ENCODE results near the gene GNB1L. TPM values are rescaled to one million over a fixed set of nuclear protein-coding genes. Genes with fewer than 3 reads are reported as not detected.
"Not testable (repeated sequence)": the region's sequence is repeated elsewhere in the genome, so short reads cannot be mapped to it uniquely, and the experiment has no call there.

GNB1L gene
- total RNA-seq, 1 donor: 5.2 TPM

DNA sequence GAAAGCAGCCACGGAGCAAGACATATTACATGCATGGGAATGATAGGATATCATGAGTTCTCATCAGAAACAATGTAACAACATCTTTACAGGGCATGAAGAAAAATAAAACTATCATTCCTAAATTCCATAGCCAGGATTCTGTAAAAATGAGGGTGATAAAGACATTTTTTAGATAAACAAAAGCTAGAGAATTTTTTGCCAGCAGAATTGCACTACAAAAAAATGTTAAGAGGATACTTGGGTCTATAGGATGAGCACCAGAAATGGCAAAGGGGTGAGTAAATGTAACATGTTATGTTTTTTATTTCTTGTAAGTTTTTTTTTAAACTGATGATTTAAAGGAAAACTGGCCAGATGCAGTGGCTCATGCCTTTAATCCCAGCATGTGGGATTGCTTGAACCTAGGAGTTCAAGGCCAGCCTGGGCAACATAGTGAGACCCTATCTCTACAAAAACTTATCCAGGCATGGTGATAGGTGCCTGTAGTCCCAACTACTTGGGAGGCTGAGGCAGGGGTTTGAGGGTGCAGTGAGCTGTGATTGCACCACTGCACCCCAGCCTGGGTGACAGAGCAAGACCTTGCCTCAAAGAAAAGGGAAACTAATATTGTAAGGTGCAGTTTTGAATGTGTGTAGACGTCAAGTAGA is 60.9 kb downstream of the GNB1L start:
- TF ChIP-seq, protein P1, sequence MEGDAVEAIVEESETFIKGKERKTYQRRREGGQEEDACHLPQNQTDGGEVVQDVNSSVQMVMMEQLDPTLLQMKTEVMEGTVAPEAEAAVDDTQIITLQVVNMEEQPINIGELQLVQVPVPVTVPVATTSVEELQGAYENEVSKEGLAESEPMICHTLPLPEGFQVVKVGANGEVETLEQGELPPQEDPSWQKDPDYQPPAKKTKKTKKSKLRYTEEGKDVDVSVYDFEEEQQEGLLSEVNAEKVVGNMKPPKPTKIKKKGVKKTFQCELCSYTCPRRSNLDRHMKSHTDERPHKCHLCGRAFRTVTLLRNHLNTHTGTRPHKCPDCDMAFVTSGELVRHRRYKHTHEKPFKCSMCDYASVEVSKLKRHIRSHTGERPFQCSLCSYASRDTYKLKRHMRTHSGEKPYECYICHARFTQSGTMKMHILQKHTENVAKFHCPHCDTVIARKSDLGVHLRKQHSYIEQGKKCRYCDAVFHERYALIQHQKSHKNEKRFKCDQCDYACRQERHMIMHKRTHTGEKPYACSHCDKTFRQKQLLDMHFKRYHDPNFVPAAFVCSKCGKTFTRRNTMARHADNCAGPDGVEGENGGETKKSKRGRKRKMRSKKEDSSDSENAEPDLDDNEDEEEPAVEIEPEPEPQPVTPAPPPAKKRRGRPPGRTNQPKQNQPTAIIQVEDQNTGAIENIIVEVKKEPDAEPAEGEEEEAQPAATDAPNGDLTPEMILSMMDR (IDR thresholded peaks at IDR 0.05; ENCODE audit: insufficient read depth, low read depth, low read length): no peak
- peak; percentile 49 for DNase-seq (ENCODE audit: low read depth)
- no peak overlapping the region for H3K4me3 ChIP-seq (ENCODE audit: low read depth, low read length)

DNA sequence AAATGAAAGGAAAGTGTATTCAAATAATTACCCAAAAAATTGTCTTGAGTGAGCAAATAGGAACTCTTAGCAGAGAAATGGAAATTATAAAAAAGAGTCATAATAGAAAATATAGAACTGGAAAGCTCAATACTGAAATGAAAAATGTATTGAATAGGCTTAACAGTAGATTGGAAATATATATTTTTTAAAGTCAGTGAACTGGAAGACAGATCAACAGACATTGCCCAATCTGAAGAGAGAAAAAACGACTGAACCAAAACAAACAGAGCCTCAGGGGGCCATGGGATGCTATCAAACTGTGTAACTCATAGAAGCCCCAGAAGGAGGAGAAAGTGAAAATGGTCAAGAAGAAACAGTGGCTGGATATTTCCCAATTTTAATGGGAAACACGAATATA is 61.5 kb downstream of the GNB1L start:
- TF ChIP-seq, protein P1 (IDR thresholded peaks at IDR 0.05; ENCODE audit: insufficient read depth, low read depth, low read length): no peak
- no peak overlapping the region for H3K4me3 ChIP-seq (ENCODE audit: low read depth, low read length)
- no peak for DNase-seq (ENCODE audit: low read depth)

DNA sequence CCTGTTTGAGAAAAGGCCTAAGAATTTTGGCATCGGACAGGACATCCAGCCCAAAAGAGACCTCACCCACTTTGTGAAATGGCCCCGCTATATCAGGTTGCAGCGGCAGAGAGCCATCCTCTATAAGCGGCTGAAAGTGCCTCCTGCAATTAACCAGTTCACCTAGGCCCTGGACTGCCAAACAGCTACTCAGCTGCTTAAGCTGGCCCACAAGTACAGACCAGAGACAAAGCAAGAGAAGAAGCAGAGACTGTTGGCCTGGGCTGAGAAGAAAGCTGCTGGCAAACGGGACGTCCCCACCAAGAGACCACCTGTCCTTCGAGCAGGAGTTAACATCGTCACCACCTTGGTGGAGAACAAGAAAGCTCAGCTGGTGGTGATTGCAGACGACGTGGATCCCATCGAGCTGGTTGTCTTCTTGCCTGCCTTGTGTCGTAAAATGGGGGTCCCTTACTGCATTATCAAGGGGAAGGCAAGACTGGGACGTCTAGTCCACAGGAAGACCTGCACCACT is 62.2 kb downstream of the GNB1L start:
- DNase-seq (ENCODE audit: low read depth); H3K4me3 ChIP-seq (ENCODE audit: low read depth, low read length): not testable (repeated sequence)

DNA sequence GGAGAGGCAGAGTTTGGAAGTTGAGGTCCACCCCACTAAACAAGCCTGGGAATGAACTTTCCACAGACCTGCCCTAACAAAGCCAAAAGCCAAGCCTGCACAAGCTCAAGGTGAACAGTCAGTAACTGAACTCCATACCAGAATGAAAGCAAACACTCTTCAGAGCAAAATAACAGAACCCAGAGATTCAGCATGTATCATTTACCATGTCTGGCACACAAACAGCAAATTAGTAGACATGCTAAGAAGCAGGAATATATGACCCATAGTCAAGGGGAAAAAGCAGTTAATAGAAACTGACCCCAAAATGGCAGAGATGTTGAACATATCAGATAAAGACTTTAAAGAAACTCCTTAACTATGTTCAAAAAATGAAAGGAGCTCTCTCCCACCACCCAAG is 62.8 kb downstream of the GNB1L start:
- TF ChIP-seq, protein P1 (IDR thresholded peaks at IDR 0.05; ENCODE audit: insufficient read depth, low read depth, low read length): no peak
- no peak for DNase-seq (ENCODE audit: low read depth)
- H3K4me3 ChIP-seq (ENCODE audit: low read depth, low read length): no peak overlapping the region

DNA sequence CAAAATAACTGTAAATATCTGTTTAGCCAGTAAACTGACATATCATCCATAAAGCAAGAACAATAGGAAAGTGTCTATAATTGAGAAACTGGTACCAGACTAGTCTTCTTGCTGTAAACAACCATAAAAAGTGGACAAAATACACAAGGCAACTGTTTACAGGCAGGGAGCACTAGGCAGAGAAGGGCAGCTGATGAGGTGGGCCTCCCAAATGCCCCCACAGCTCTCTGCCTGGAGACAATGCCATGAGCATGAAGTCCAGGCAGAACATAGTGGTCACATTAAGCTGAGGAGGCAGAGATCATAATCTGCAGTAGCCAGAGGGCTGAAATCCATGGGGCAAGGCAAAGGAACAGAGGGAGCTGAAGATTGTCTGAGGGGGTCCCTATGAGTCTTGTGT is 63.4 kb downstream of the GNB1L start:
- TF ChIP-seq, protein P1 (IDR thresholded peaks at IDR 0.05; ENCODE audit: insufficient read depth, low read depth, low read length): no peak
- no peak for DNase-seq (ENCODE audit: low read depth)
- H3K4me3 ChIP-seq (ENCODE audit: low read depth, low read length): no peak overlapping the region

GRCh38 chr22:19789828-19790227 is 64.8 kb downstream of the GNB1L start:
- TF ChIP-seq, protein P1 (IDR thresholded peaks at IDR 0.05; ENCODE audit: insufficient read depth, low read depth, low read length): no peak
- H3K4me3 ChIP-seq (ENCODE audit: low read depth, low read length): no peak overlapping the region
- DNase-seq (ENCODE audit: low read depth): no peak

DNA sequence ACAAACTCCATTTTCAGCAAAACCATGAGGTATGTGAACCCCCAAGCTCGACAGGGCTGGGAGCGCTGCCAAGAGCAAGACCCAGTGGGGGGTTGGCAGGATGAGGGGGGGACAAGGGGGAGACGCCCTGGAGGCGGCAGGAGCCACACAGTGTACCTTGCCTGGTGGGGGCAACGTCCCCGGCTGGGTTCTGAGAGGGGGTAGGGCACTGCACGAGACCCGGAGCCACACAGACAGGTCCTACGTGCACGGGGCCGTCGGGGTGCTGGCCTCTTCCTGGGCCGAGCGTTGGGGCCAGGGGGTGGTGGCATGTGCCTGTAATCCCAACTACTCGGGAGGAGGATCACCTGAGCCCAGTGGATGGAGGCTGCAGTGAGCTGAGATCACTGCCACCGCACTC is 65.3 kb downstream of the GNB1L start:
- no peak overlapping the region for H3K4me3 ChIP-seq (ENCODE audit: low read depth, low read length)
- DNase-seq (ENCODE audit: low read depth): no peak
- TF ChIP-seq, protein P1 (IDR thresholded peaks at IDR 0.05; ENCODE audit: insufficient read depth, low read depth, low read length): no peak

Measured in fibroblast of villous mesenchyme (primary cell).